A673 (cell line): ENCODE results near the gene UTP20. TPM values are rescaled to one million over a fixed set of nuclear protein-coding genes. Genes with fewer than 3 reads are reported as not detected.

Experiments used
- BruUV-seq: library from RNA; stranded (reverse); fragments of 400-500 nt; replicated peaks from 2 replicates; lab custom pipeline; 2021; lab: Mats Ljungman, UMichigan
- CTCF ChIA-PET: fragments of 300-600 bp; sonication (Branson Sonifier 250); formaldehyde crosslinking; loops from one replicate; lab custom pipeline; 2022; ENCODE audit warnings: antibody characterized with exemption; lab: Charles Lee
- POLR2A ChIA-PET: fragments of 300-600 bp; sonication (Branson Sonifier 250); formaldehyde crosslinking; loops from one replicate; lab custom pipeline; 2022; ENCODE audit warnings: antibody characterized with exemption; ENCODE audit not compliant: low non-redundant PET; lab: Charles Lee
- DNase-seq: peaks from one replicate; pipeline ENCODE4 v3.0.0-alpha.2; 2015; ENCODE audit warnings: low spot score
- H3K27ac ChIP-seq: fragments of 200-600 bp; sonication (generic); 2 replicates; pipeline ENCODE4 v1.5.1; 2016; ENCODE audit warnings: mixed run types, low read depth, mild to moderate bottlenecking, mixed read lengths, antibody characterized with exemption, low read length; ENCODE audit not compliant: poor library complexity, severe bottlenecking
- H3K27me3 ChIP-seq: fragments of 200-600 bp; sonication (generic); replicated peaks from 2 replicates; pipeline ENCODE4 v1.6.1; 2017; ENCODE audit warnings: mixed run types, low read depth, mild to moderate bottlenecking, mixed read lengths, antibody characterized with exemption, low read length; ENCODE audit not compliant: insufficient read depth, poor library complexity
- H3K36me3 ChIP-seq: fragments of 200-600 bp; sonication (generic); 2 replicates; pipeline ENCODE4 v1.6.1; 2016; ENCODE audit warnings: mixed run types, mild to moderate bottlenecking, mixed read lengths, antibody characterized with exemption, low read length; ENCODE audit not compliant: insufficient read depth, poor library complexity, severe bottlenecking
- H3K4me1 ChIP-seq: fragments of 200-600 bp; sonication (generic); 2 replicates; pipeline ENCODE4 v1.6.1; 2017; ENCODE audit warnings: mixed run types, mild to moderate bottlenecking, mixed read lengths, antibody characterized with exemption, low read length; ENCODE audit not compliant: insufficient read depth, poor library complexity, severe bottlenecking
- H3K4me3 ChIP-seq: fragments of 200-600 bp; sonication (generic); 2 replicates; pipeline ENCODE4 v1.5.1; 2016; ENCODE audit warnings: low read depth, mixed run types, mild to moderate bottlenecking, mixed read lengths, low read length; ENCODE audit not compliant: poor library complexity, severe bottlenecking
- H3K9me3 ChIP-seq: fragments of 200-600 bp; sonication (generic); 2 replicates; pipeline ENCODE4 v1.6.1; 2016; ENCODE audit warnings: mixed run types, low read depth, mild to moderate bottlenecking, mixed read lengths, antibody characterized with exemption, low read length; ENCODE audit not compliant: poor library complexity, severe bottlenecking
- CTCF ChIP-seq: fragments of 300-800, 200-600 bp; sonication (generic); conservative IDR thresholded peaks from 2 replicates; pipeline ENCODE4 v1.5.1; 2017; ENCODE audit warnings: low read depth, mild to moderate bottlenecking, antibody characterized with exemption, low read length, moderate library complexity, mixed read lengths
- EZH2 ChIP-seq: fragments of 200-600 bp; sonication (generic); IDR thresholded peaks from 2 replicates; pipeline ENCODE4 v1.6.1; 2017; ENCODE audit warnings: borderline replicate concordance, low read depth, mild to moderate bottlenecking, mixed read lengths, antibody characterized with exemption, low read length; ENCODE audit not compliant: poor library complexity, severe bottlenecking
- intact Hi-C: fragments of 100-400 bp; cut with micrococcal nuclease; formaldehyde crosslinking; loops from one replicate; pipeline ENCODE4 v1.10.0; 2022; ENCODE audit not compliant: unreplicated experiment
- total RNA-seq: library from RNA; stranded (reverse); gene quantifications from 2 replicates; pipeline ENCODE4 v1.2.3, GENCODE V29; 2021

Gene UTP20
- total RNA-seq, 1 experiment from 2014 or later = 53.5 TPM

- TF ChIP-seq CTCF (no peak), EZH2 (no peak)
Observed at GRCh38 chr12:101243074-101243473, 36.8 kb upstream of the UTP20 start.

GRCh38 chr12:101243616-101244015 is 36.3 kb upstream of the UTP20 start:
- Histone ChIP-seq H3K9me3 (no peaks in the 10 kb centered on the region), H3K4me1 (no peaks in the 10 kb centered on the region), H3K27me3 (no peaks in the 10 kb centered on the region), H3K36me3 (no peaks in the 10 kb centered on the region), H3K4me3 (no peak overlapping the region), H3K27ac (no peak overlapping the region)
- no TSS peak for BruUV-seq
- intact Hi-C loops = no loop called here
- POLR2A ChIA-PET = no interaction called here
- DNase-seq = no peak
- no peak for TF ChIP-seq CTCF
- no peak for TF ChIP-seq EZH2
- CTCF ChIA-PET = no interaction called here

More at GRCh38 chr12:101243074-101243473, 36.8 kb upstream of the UTP20 start:
- no peak overlapping the region for H3K4me3 ChIP-seq
- H3K4me1 ChIP-seq = no peaks in the 10 kb centered on the region
- CTCF ChIA-PET = no interaction called here
- no peaks in the 10 kb centered on the region for H3K27me3 ChIP-seq
- no peaks in the 10 kb centered on the region for H3K36me3 ChIP-seq
- no TSS peak for BruUV-seq
- no peak overlapping the region for H3K27ac ChIP-seq
- DNase-seq = no peak
- POLR2A ChIA-PET = no interaction called here
- intact Hi-C loops = no loop called here
- no peaks in the 10 kb centered on the region for H3K9me3 ChIP-seq

- Histone ChIP-seq H3K27ac (no peak overlapping the region), H3K36me3 (no peaks in the 10 kb centered on the region), H3K27me3 (no peaks in the 10 kb centered on the region), H3K9me3 (no peaks in the 10 kb centered on the region), H3K4me1 (no peaks in the 10 kb centered on the region), H3K4me3 (no peak overlapping the region)
- ChIA-PET CTCF (no interaction called here), POLR2A (no interaction called here)
- intact Hi-C loops = no loop called here
- no TSS peak for BruUV-seq
- no peak for TF ChIP-seq CTCF
- TF ChIP-seq EZH2 = no peak
- no peak for DNase-seq
Observed at GRCh38 chr12:101256266-101256665, 23.6 kb upstream of the UTP20 start.
